HUES48 (cell line): ENCODE measurements around the gene NQO2.
A peak's percentile ranks its signal among the peaks of the same experiment; 100 is the strongest.

ENCODE experiments used
- H3K27ac ChIP-seq: one replicate; pipeline ENCODE4 v1.7.0; 2013; ENCODE audit warnings: low read depth, low read length, inconsistent platforms
- H3K27me3 ChIP-seq: 2 replicates; pipeline ENCODE4 v1.6.1; 2013; ENCODE audit warnings: mild to moderate bottlenecking, low read length; ENCODE audit not compliant: control insufficient read depth, insufficient read depth
- H3K36me3 ChIP-seq: 2 replicates; pipeline ENCODE4 v1.6.1; 2013; ENCODE audit warnings: low read length; ENCODE audit not compliant: control insufficient read depth, insufficient read depth
- H3K4me1 ChIP-seq: 2 replicates; pipeline ENCODE4 v1.6.1; 2013; ENCODE audit warnings: mild to moderate bottlenecking, low read length; ENCODE audit not compliant: control insufficient read depth, insufficient read depth
- H3K4me3 ChIP-seq: 2 replicates; pipeline ENCODE4 v1.5.1; 2013; ENCODE audit warnings: mild to moderate bottlenecking, low read depth, low read length
- H3K9ac ChIP-seq: 2 replicates; pipeline ENCODE4 v1.6.1; 2013; ENCODE audit warnings: mild to moderate bottlenecking, low read depth, low read length, moderate library complexity
- H3K9me3 ChIP-seq: 2 replicates; pipeline ENCODE4 v1.6.1; 2013; ENCODE audit warnings: low read length; ENCODE audit not compliant: control insufficient read depth, insufficient read depth

NQO2 gene

DNA sequence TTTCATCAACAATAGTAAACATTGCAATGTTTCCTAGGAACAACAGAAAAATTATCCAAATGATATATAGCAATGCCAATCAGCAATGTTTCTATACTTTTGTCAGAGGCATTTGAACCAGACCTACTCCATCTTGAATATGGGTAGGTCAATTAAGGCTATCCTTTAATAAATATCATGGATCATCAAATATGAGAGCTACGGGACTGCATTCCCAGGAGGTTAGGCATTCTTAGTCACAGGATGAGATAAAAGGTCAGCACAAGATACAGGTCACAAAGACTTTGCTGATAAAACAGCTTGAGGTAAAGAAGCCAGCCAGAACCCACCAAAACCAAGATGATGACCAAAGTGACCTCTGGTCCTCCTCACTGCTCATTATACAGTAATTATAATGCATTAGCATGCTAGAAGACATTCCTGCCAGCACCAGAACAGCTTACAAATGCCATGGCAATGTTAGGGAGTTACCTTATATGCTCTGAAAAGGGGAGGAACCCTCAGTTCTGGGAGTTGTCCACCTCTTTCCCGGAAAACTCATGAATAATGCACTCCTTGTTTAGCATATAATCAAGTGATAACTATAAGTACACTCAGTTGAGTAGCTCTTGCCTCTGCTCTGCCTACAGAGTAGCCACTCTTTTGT is 19.8 kb upstream of the NQO2 start:
- Histone ChIP-seq H3K36me3 (no peaks in the 10 kb centered on the region), H3K9ac (no peak overlapping the region), H3K4me1 (peaks cover 22% of the 10 kb centered on the region), H3K4me3 (no peak overlapping the region), H3K27me3 (no peaks in the 10 kb centered on the region), H3K27ac (no peak overlapping the region), H3K9me3 (no peaks in the 10 kb centered on the region)

DNA sequence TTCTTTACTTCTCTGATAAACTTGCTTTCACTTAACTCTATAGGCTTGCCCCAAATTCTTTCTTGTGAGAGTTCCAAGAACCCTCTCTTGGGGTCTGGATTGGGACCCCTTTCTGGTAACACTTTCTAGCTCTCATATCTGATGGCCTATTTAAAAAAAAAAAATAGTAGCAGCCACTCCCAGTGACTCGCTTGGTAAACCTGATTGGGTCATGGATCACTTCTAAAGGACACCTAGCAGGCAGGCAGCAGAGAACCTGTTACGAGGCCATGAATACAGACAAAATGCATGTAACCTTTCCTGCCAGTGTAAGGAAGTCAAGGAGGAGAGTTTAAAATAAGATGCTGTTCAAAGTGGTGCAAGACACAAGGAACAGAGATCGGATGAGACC is 19.2 kb upstream of the NQO2 start:
- H3K4me3 ChIP-seq = no peak overlapping the region
- peaks cover 27% of the 10 kb centered on the region for H3K4me1 ChIP-seq
- no peaks in the 10 kb centered on the region for H3K27me3 ChIP-seq
- no peaks in the 10 kb centered on the region for H3K9me3 ChIP-seq
- no peak overlapping the region for H3K9ac ChIP-seq
- H3K36me3 ChIP-seq = no peaks in the 10 kb centered on the region
- no peak overlapping the region for H3K27ac ChIP-seq

DNA sequence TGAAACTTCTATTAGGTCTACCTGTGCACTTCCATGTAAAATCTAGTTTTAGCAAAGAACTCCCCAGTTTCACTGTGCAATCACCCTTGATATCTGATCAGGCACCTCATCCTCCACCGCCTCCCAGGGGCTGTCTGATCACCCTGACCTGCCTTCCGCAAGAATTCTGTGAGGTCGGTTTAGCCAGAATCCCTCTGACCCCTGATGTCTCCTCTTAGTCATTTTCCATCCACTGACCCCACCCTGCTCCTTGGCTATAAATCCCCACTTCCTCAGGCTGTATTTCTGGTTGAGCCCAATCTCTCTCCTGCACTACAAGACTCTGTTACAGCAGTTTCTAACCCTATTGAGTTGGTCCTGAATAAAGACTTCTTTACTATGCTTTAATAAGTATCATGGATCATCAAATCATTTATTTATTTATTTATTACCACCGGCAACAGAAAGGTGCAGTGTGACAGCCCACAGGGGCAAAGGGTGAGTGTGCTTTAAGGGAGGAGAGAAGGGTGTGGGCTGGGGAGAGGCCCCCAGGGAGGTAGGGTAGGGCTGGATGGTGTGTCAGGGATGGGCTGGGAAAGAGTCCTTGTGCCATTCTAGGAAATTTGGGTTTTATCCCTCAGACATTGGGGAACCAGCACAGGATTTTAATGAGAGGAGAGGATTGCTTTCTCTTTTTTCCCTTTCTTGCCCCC is 17.1 kb upstream of the NQO2 start:
- H3K27ac ChIP-seq = no peak overlapping the region
- no peaks in the 10 kb centered on the region for H3K27me3 ChIP-seq
- no peaks in the 10 kb centered on the region for H3K9me3 ChIP-seq
- H3K36me3 ChIP-seq = no peaks in the 10 kb centered on the region
- H3K4me1 ChIP-seq = peaks cover 16% of the 10 kb centered on the region
- H3K9ac ChIP-seq = no peak overlapping the region
- H3K4me3 ChIP-seq = no peak overlapping the region

DNA sequence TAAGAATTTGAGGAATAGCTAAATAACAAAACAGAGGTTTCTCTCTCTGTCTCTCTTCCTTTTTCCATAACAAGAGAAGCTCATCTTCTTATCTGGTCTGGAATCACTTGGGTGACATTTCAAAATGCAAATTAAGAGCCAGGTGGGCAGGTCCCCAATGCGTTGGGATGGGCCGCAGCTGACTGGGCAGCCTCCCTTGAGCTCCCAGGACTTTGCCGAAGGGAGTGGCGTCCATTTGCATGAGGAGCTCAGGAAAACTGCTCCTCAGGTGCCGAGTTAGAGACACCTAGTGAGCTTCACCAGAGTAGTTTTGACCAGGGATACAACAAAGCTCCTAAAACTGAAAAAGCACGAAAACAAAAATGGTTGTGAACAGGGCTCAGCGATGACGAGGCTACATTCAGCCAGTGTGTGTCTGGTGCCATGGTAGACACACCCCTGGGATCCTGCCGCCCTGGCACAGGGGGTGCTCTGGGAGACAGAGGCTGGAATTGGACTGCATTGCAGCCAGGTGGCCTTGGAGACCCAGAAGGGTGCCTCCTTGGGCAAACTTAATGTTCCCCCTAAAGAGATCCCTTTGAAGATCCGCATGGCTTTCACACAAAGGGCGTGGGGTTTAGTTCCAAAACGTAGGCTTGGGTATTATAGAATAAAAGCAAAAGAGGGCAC is 14.8 kb upstream of the NQO2 start:
- H3K27me3 ChIP-seq = no peaks in the 10 kb centered on the region
- no peaks in the 10 kb centered on the region for H3K36me3 ChIP-seq
- H3K9ac ChIP-seq = peak overlapping the region; percentile 29; the same call in 1 of the 2 replicates
- peaks cover 15% of the 10 kb centered on the region for H3K4me1 ChIP-seq
- H3K9me3 ChIP-seq = no peaks in the 10 kb centered on the region
- peak overlapping the region; percentile 68 for H3K27ac ChIP-seq
- H3K4me3 ChIP-seq = no peak overlapping the region; the same call in 1 of the 2 replicates

DNA sequence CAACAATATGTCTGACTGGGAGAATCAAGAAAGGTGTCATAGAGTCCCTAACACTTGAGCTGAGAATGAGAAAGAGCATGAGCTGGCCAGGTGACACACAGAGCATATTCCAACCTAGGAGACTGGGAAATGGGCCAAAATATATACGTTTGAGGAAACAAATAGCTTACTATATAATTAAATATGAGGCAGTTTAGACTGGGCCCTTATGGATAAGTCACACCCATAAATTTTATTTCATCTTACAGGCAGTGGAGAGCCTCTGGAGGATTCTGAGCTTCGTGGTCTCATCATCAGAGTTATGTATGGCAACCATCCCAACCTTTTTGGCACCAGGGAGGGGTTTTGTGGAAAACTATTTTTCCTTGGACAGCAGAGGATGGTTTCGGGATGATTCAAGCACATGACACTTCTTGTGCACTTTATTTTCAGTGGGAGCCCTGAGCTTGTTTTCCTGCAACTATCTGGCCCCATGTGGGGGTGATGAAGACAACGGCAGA is 12.9 kb upstream of the NQO2 start:
- Histone ChIP-seq H3K27me3 (no peaks in the 10 kb centered on the region), H3K4me1 (peaks cover 29% of the 10 kb centered on the region), H3K4me3 (no peak overlapping the region), H3K36me3 (no peaks in the 10 kb centered on the region), H3K9me3 (no peaks in the 10 kb centered on the region), H3K27ac (no peak overlapping the region), H3K9ac (no peak overlapping the region)

DNA sequence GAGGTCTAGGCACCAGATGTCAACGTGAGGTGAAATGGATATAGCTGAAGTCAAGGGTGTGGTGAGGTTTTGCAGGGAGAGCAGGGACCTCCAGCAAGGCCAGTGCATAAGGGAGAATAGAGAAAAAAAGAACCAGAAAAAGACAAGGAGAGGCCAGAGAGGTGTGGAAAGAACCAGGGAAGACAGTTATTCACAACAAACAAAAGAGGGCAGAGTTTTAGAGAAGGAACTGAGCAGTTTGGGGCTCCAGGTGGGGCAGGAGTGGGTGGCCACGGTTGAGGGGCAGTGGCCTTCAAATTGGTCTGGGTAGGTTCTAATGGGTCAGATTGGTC is 11.6 kb upstream of the NQO2 start:
- Histone ChIP-seq H3K9me3 (no peaks in the 10 kb centered on the region), H3K27me3 (no peaks in the 10 kb centered on the region), H3K36me3 (no peaks in the 10 kb centered on the region), H3K9ac (peak overlapping the region; percentile 97), H3K4me3 (peak overlapping the region; percentile 83), H3K4me1 (peaks cover 29% of the 10 kb centered on the region), H3K27ac (peak overlapping the region; percentile 100)

DNA sequence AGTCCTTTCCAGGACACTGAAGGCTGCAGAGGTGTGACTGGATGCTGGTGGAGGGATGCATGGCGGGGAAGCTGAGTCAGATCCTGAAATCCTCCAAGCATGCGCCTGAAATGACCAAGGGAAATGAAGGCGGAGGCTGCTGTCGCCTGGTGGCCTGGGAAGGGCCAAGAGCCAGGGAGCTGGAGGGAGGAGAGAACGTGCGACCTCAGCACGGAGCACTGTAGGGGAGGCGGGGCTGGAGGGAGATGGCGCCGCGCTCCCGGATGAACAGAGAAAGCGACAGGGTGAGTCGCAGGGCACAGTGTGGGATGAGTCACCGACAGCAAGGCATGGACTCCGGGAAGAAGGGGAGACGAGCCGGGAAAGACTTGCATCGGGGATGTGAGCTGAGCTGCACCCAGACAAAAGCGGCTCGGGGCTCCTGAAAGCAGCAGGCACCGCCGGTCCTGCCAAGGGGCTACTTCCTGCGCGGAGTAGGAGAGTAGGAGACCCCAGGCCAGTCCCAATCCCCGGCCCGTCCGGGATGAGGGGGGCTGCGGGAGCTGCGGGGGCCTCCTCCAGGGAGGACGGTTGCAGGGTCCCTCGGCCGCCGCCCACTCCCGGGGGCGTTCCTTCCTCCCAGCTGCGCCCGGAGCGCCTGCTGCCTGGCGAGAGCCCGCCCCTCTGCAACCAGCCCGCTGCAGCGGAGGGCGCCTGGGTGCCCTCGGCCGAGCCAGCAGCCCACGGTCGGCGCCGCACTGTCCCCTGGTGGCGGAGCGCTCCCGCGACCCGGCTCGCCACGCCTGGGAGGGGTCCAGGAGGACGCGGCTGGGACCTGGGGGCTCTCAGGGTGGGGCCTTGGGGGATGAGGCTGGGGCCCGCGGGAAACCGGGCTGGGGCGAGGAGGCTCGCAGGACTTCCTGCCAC is 11.0 kb upstream of the NQO2 start:
- Histone ChIP-seq H3K9ac (peak overlapping the region; percentile 97), H3K27ac (peak overlapping the region; percentile 100), H3K36me3 (no peaks in the 10 kb centered on the region), H3K9me3 (no peaks in the 10 kb centered on the region), H3K27me3 (no peaks in the 10 kb centered on the region), H3K4me1 (peaks cover 29% of the 10 kb centered on the region), H3K4me3 (peak overlapping the region; percentile 83)

DNA sequence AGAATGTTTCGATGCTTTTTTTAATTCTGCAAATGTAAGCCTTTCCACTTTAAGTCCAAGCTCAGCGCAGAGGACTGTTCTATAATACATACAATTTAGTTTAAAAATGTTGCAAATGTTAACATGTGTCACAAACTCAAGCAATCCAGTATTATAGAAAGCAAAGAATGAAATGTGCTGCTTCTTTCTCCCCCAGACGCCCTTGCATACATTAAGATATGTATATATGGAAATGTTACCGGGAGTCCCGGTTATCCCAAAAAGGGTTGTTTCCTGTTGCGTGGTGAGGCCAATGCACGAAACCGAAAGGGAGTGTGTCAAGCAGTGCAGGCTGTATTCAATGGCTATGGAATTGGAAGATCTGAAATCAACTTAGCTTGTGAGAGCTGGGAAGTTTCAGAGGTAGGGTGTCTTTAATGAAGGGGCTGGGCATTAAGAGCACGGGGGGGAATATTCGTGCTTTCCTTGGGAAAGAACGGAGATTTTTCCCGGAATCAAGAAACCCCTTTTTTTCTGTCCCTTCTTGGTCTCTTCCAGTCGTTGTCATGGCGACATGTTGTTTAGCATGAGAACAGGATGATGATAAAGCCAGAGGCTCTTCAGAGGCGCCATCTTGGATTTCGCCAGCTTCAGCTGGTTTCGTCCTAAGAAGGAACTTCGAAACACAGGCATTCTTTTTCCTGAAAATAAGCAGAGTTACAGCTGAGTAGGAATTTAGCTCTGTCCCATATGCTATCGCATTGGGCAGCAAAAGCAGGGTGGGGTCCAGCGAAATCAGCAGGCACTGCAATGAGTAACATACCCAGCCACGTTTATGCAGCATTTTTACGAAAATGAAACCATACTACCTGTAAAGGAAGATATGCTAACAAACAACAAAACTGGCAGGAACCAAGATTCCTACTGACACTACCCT is 10.1 kb upstream of the NQO2 start:
- Histone ChIP-seq H3K4me3 (peak overlapping the region; percentile 83), H3K4me1 (peaks cover 28% of the 10 kb centered on the region), H3K9ac (peak overlapping the region; percentile 97), H3K27me3 (no peaks in the 10 kb centered on the region), H3K27ac (peak overlapping the region; percentile 100), H3K9me3 (no peaks in the 10 kb centered on the region), H3K36me3 (no peaks in the 10 kb centered on the region)

DNA sequence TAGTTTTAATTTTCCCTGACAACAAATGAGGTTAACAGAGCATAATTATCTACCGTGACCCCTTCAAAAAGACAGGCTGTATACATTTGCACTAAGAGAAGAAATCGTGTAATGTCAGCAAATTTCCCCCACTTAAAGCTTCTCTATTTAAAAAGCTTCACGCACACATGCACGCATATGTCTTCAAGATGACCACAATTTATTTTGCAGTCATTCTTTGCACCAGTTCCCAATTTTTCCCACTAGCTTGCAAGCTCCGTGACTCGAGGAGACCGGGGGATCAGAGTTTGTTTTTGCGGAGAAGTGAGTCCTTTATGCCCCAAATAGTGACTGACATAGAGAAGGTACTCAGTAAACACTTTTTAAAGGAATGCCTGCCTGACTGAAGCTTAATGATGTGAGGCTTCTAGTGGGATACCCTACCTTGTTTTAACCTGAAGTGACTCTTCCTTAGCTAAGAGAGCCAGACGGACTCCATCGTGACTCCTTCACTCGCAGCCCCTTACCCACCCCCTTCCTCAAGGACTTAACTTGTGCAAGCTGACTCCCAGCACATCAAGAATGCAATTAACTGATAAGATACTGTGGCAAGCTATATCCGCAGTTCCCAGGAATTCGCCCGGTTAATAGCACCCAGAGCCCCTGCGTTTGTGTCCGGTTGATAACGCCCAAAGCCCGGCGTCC is 9.3 kb upstream of the NQO2 start:
- Histone ChIP-seq H3K36me3 (no peaks in the 10 kb centered on the region), H3K9ac (peak overlapping the region; percentile 97), H3K27ac (peak overlapping the region; percentile 100), H3K27me3 (no peaks in the 10 kb centered on the region), H3K9me3 (no peaks in the 10 kb centered on the region), H3K4me3 (peak overlapping the region; percentile 83), H3K4me1 (peaks cover 20% of the 10 kb centered on the region)
